EL (cell line): ENCODE results near the gene WFDC12.
A peak's percentile ranks its signal among the peaks of the same experiment; 100 is the strongest.

Source experiments
- DNase-seq: peaks from one replicate; pipeline ENCODE4 v3.0.0-alpha.2; 2016

The WFDC12 gene

GRCh38 chr20:45087814-45088213 is 36.5 kb downstream of the WFDC12 start:
- no peak for DNase-seq

DNA sequence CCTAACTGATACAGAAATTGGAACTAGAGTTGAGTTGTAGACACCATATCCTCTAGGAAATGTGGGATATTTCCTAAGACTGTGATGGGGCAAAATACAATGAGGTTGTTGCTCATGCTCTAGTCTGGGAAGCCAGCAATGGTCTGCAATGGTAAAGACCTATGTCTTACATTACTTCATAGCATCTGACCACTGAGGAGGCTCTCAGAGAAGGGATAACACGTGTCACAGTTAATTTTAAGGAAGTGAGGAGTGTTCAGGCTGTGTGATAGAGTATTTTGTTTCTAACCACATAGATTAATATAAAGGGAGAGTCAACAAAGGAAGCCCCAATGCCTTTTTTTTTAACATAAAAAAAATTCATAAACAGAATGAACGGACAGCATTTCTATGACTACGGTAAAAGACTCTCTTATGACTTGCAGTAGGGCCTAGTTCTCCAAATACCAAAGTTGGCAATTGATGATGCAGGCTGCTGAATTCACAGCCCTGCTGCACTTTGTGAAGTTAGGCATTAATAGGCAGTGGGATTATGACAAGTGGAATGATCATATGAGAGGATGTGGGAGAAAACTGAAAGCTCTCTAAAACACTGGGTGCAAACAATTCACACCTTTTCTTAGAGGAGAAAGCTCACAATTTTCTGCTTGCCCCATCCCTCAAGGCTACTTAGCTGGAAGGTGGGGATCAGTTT is 37.0 kb downstream of the WFDC12 start:
- peak; percentile 18 for DNase-seq

GRCh38 chr20:45085867-45086266 is 38.4 kb downstream of the WFDC12 start:
- DNase-seq, result no peak

DNA sequence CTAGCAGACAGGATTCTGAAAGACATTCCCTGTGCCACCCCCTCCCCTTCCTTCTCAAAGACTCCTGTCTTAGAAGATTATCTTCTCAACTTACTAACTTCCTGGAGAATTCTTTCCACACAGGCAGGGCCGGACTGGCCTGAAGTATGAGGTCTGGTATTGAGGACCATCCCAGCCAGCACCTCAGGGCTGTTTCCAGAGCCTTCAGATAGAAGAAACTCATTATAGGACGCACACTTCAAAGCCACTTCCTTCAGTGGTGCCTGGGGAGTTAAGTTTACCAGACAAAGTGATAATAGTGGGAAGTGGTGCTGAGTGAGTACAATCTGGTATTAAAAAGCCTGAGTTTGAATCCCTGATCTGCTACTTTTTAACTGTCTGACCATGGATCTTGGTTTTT is 39.0 kb downstream of the WFDC12 start:
- DNase-seq, result no peak

DNA sequence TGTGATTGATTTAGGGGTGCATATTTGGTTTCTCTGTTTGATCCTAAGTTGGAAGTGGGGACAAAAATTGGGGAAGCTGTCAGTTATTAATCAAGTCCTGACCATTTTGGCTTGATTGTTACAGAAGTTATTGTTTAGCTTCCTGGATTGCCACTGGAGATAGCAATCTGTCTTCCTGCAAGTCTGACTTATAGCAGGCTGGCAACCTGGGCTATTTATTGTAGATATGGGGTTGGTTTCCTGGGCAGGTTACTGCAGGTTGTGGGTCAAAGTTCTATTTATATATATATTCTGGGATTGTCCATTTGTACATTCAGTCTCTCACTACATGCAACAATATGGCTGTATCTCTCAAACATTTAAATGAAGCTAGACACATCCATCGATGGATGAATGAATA is 41.1 kb downstream of the WFDC12 start:
- DNase-seq, result no peak

- DNase-seq, result no peak
Observed at GRCh38 chr20:45082468-45082867, 41.8 kb downstream of the WFDC12 start.

- DNase-seq, result peak; percentile 50
Observed at GRCh38 chr20:45080867-45081624, 43.2 kb downstream of the WFDC12 start.

DNA sequence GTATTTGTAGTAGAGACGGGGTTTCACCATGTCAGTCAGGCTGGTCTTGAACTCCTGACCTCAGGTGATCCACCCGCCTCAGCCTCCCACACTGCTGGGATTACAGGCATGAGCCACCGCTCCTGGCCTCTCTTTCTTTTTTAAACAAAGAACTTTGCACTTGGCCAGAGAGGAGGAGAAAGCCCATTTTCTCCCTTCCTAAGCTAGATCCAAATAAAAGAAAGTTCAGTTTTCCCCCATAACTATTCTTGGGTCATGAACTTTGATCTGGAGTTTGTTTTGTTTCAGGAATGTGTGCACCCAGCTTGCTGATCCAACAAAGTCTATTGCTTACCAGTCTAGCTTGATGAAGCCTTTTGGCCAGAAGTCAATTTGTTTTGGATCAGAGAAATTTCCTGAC is 46.7 kb downstream of the WFDC12 start:
- DNase-seq, result no peak
